ENCODE results near the gene CDK6.
"Not testable (repeated sequence)": the region's sequence is repeated elsewhere in the genome, so short reads cannot be mapped to it uniquely, and the experiment has no call there.

Gene CDK6

GRCh38 chr7:92836489-92836999 lies at the start of gene CDK6:
Gene CDK6 (minus strand): TSS chr7:92836573. CDS start chr7:92833323, 3,250 bp downstream.
- DNase-seq (ENCODE audit: low spot score) = peak; percentile 69

GRCh38 chr7:92886039-92886438 lies 49.7 kb upstream of the CDK6 start:
- DNase-seq (ENCODE audit: low spot score) = not testable (repeated sequence)

- DNase-seq (ENCODE audit: low spot score) = no peak
Observed at GRCh38 chr7:92884218-92884617, 47.8 kb upstream of the CDK6 start.

- no peak for DNase-seq (ENCODE audit: low spot score)
Observed at GRCh38 chr7:92882760-92883159, 46.4 kb upstream of the CDK6 start.

- no peak for DNase-seq (ENCODE audit: low spot score)
Observed at GRCh38 chr7:92881091-92881485, 44.7 kb upstream of the CDK6 start.

GRCh38 chr7:92880212-92881090 lies 44.1 kb upstream of the CDK6 start:
- DNase-seq (ENCODE audit: low spot score) = no peak

GRCh38 chr7:92877367-92877766 lies 41.0 kb upstream of the CDK6 start:
- no peak for DNase-seq (ENCODE audit: low spot score)

GRCh38 chr7:92876836-92877235 lies 40.5 kb upstream of the CDK6 start:
- no peak for DNase-seq (ENCODE audit: low spot score)

GRCh38 chr7:92875719-92876118 lies 39.3 kb upstream of the CDK6 start:
- no peak for DNase-seq (ENCODE audit: low spot score)

GRCh38 chr7:92875173-92875572 lies 38.8 kb upstream of the CDK6 start:
- no peak for DNase-seq (ENCODE audit: low spot score)

GRCh38 chr7:92874567-92874966 lies 38.2 kb upstream of the CDK6 start:
- DNase-seq (ENCODE audit: low spot score) = no peak

GRCh38 chr7:92873776-92874175 lies 37.4 kb upstream of the CDK6 start:
- DNase-seq (ENCODE audit: low spot score) = no peak

GRCh38 chr7:92872701-92873100 lies 36.3 kb upstream of the CDK6 start:
- DNase-seq (ENCODE audit: low spot score) = no peak

GRCh38 chr7:92868683-92869293 lies 32.4 kb upstream of the CDK6 start:
- no peak for DNase-seq (ENCODE audit: low spot score)

GRCh38 chr7:92864169-92864568 lies 27.8 kb upstream of the CDK6 start:
- DNase-seq (ENCODE audit: low spot score) = not testable (repeated sequence)

GRCh38 chr7:92856436-92856835 lies 20.1 kb upstream of the CDK6 start:
- no peak for DNase-seq (ENCODE audit: low spot score)

- DNase-seq (ENCODE audit: low spot score) = no peak
Observed at GRCh38 chr7:92854501-92855238, 18.3 kb upstream of the CDK6 start.

- no peak for DNase-seq (ENCODE audit: low spot score)
Observed at GRCh38 chr7:92851732-92852131, 15.4 kb upstream of the CDK6 start.

GRCh38 chr7:92850516-92850915 lies 14.1 kb upstream of the CDK6 start:
- DNase-seq (ENCODE audit: low spot score) = no peak

GRCh38 chr7:92849322-92849721 lies 12.9 kb upstream of the CDK6 start:
- DNase-seq (ENCODE audit: low spot score) = no peak

GRCh38 chr7:92848851-92849250 lies 12.5 kb upstream of the CDK6 start:
- DNase-seq (ENCODE audit: low spot score) = no peak

- no peak for DNase-seq (ENCODE audit: low spot score)
Observed at GRCh38 chr7:92848441-92848840, 12.1 kb upstream of the CDK6 start.

- no peak for DNase-seq (ENCODE audit: low spot score)
Observed at GRCh38 chr7:92847305-92847704, 10.9 kb upstream of the CDK6 start.
